K562 (cell line): Measurements from ENCODE around the gene TMEM260. TPM values are rescaled to one million over a fixed set of nuclear protein-coding genes. Genes with fewer than 3 reads are reported as not detected.
A peak's percentile ranks its signal among the peaks of the same experiment; 100 is the strongest.

Experiments used
- BCL6 ChIP-seq: fragments of 250-450 bp; sonication (Bioruptor Pico); IDR thresholded peaks from 2 replicates; pipeline ENCODE4 v1.4.0; 2020
- DPF2 ChIP-seq: fragments of 450-650 bp; IDR thresholded peaks from 2 replicates; pipeline ENCODE4 v1.6.1; 2016
- FOS ChIP-seq: IDR thresholded peaks from 3 replicates; pipeline ENCODE4 v1.6.1; 2011; ENCODE audit not compliant: insufficient read length; ENCODE audit errors: extremely low read depth
- FOXK2 ChIP-seq, 2 experiments: fragments of 450-650 bp; IDR thresholded peaks in 1 of 2; conservative IDR thresholded peaks in 1 of 2; 2 replicates each; pipeline ENCODE4 v1.6.1; 2016; ENCODE audit warnings: low read depth in 2 of 2, mild to moderate bottlenecking in 1 of 2
- HDAC6 ChIP-seq: IDR thresholded peaks from 2 replicates; pipeline ENCODE4 v1.6.1; 2012; ENCODE audit warnings: low read depth, mild to moderate bottlenecking, control low read depth, inconsistent platforms, low read length, moderate library complexity
- IFI16 ChIP-seq: fragments of 250-450 bp; sonication (Bioruptor Pico); IDR thresholded peaks from 2 replicates; pipeline ENCODE4 v2.1.2; 2022; ENCODE audit warnings: mild to moderate bottlenecking, inconsistent platforms
- ILF3 ChIP-seq: fragments of 450-650 bp; IDR thresholded peaks from 2 replicates; pipeline ENCODE4 v1.6.1; 2018; ENCODE audit warnings: antibody characterized with exemption, mild to moderate bottlenecking, moderate library complexity, borderline replicate concordance
- MTA1 ChIP-seq: fragments of 450-650 bp; IDR thresholded peaks from 2 replicates; pipeline ENCODE4 v1.6.1; 2017; ENCODE audit warnings: borderline replicate concordance
- POLR2AphosphoS2 ChIP-seq: IDR thresholded peaks from 2 replicates; pipeline ENCODE4 v1.6.1; 2012; ENCODE audit warnings: low read length, improper control_type of control experiment
- POLR2AphosphoS5 ChIP-seq: IDR thresholded peaks from 2 replicates; pipeline ENCODE4 v1.6.1; 2011; ENCODE audit warnings: mild to moderate bottlenecking, low read depth, low read length, moderate library complexity; ENCODE audit not compliant: control insufficient read depth, insufficient read depth
- RFX1 ChIP-seq: fragments of 450-650 bp; IDR thresholded peaks from 2 replicates; pipeline ENCODE4 v1.6.1; 2016; ENCODE audit warnings: mild to moderate bottlenecking, moderate library complexity
- STAT5B ChIP-seq: fragments of 250-450 bp; sonication (Bioruptor Pico); IDR thresholded peaks from 2 replicates; pipeline ENCODE4 v1.8.0; 2021; ENCODE audit warnings: mild to moderate bottlenecking, inconsistent platforms
- TCFL5 ChIP-seq: fragments of 250-450 bp; sonication (Bioruptor Pico); conservative IDR thresholded peaks from 2 replicates; pipeline ENCODE4 v1.6.1; 2021; ENCODE audit warnings: mild to moderate bottlenecking, moderate library complexity, matching md5 sums
- TEAD1 ChIP-seq, 2 experiments: fragments of 450-650 bp in 1 of 2; sonication (generic) in 1 of 2; formaldehyde crosslinking; IDR thresholded peaks; 2 replicates each; pipeline versions ENCODE4 v1.4.0 to v1.8.0; 2020 to 2022; ENCODE audit warnings: mild to moderate bottlenecking in 2 of 2, missing genetic modification reagents in 1 of 2
- ZNF174 ChIP-seq: fragments of 250-450 bp; sonication (Bioruptor Pico); IDR thresholded peaks from 2 replicates; pipeline ENCODE4 v1.4.0; 2020; ENCODE audit warnings: mild to moderate bottlenecking
- polyA plus RNA-seq, 8 experiments: library from polyadenylated mRNA; depleted of rRNA in 4 of 8; stranded (reverse) in 5 of 8; unstranded in 3 of 8; fragments of >200 nt; fragmentation: Nextera tagmentation in 2 of 8; fragmentation: Illumina TruSeq in 1 of 8; extraction: Ambion mirVana in 2 of 8; extraction: Trizol in 1 of 8; gene quantifications; 2 replicates each; pipeline versions ENCODE4 v1.2.1 to v1.2.3, GENCODE V29; 2011 to 2014; ENCODE audit warnings: inconsistent platforms in 1 of 8, missing spikeins in 1 of 8
- total RNA-seq, 7 experiments: library from RNA; depleted of rRNA in 6 of 7; stranded (reverse); fragments of >200 nt in 6 of 7; fragmentation: Illumina TruSeq in 2 of 7; extraction: Trizol in 2 of 7; gene quantifications; 2 replicates each; pipeline versions ENCODE4 v1.2.1 to v1.2.3, GENCODE V29; 2011 to 2021; ENCODE audit warnings: low replicate concordance in 1 of 7
- TF ChIP-seq, protein P1 (sequence below), 3 experiments: IDR thresholded peaks in 2 of 3; conservative IDR thresholded peaks in 1 of 3; 2 replicates each; pipeline ENCODE4 v1.5.1; 2011 to 2012; ENCODE audit warnings: low read length in 3 of 3, mild to moderate bottlenecking in 3 of 3, control low read depth in 2 of 3, improper control_type of control experiment in 1 of 3, inconsistent platforms in 1 of 3, low read depth in 1 of 3, mixed read lengths in 1 of 3, moderate library complexity in 1 of 3; ENCODE audit not compliant: insufficient read depth in 2 of 3
- TF ChIP-seq, protein P2 (sequence below): fragments of 450-650 bp; IDR thresholded peaks from 2 replicates; pipeline ENCODE4 v1.6.1; 2017; ENCODE audit warnings: mild to moderate bottlenecking, moderate library complexity
- TF ChIP-seq, protein P3 (sequence below), 2 experiments: fragments of 450-650 bp; formaldehyde crosslinking in 1 of 2; IDR thresholded peaks; 2 replicates each; pipeline versions ENCODE4 v1.4.0 to v1.6.1; 2014 to 2020; ENCODE audit warnings: mild to moderate bottlenecking in 2 of 2, borderline replicate concordance in 1 of 2, low read depth in 1 of 2

TMEM260 gene
- total and polyA plus RNA-seq, 9 of the 15 experiments (the other 6 are each of a cell fraction or from before 2014, with no cell fraction given) = 2.2 to 9.4 (median 6.0) TPM

DNA sequence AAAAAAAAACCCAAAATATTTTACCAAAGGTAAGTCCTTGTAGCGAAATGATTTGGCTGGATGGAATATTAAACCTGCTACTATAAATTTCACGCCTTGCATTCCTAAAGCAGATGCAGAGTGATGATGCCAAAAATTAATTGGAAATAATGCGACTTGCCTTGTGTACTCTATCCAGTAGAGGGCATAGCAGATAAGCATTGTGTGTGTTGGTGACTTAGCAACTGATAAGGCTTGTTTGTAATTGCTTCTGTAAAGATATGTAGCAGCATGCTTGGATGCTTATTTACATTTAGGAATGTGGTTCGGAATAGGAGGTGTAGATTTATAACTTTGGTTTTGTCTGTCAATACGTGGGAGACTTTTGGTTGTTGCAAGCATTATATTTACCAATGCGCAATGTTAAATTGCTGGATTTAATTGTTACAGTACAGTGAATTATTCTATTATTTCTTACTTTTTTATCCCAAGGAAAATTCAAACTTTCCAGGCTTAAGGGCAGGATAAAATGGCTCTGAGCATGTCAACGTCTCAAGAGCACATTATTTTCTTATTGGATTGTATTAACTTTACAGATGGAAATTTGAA, 80.5 kb downstream of the TMEM260 start (continued):
- TF ChIP-seq, protein P1, sequence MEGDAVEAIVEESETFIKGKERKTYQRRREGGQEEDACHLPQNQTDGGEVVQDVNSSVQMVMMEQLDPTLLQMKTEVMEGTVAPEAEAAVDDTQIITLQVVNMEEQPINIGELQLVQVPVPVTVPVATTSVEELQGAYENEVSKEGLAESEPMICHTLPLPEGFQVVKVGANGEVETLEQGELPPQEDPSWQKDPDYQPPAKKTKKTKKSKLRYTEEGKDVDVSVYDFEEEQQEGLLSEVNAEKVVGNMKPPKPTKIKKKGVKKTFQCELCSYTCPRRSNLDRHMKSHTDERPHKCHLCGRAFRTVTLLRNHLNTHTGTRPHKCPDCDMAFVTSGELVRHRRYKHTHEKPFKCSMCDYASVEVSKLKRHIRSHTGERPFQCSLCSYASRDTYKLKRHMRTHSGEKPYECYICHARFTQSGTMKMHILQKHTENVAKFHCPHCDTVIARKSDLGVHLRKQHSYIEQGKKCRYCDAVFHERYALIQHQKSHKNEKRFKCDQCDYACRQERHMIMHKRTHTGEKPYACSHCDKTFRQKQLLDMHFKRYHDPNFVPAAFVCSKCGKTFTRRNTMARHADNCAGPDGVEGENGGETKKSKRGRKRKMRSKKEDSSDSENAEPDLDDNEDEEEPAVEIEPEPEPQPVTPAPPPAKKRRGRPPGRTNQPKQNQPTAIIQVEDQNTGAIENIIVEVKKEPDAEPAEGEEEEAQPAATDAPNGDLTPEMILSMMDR (IDR thresholded peaks at IDR 0.05 in 2 of 3, conservative IDR thresholded peaks at IDR 0.05 in 1 of 3; ENCODE audit: insufficient read depth in 2 of 3, low read depth in 1 of 3, low read length in 3 of 3) = peak; percentile 60 to 74 (median 61)
- TF ChIP-seq STAT5B (CRISPR knock-in tag) (no peak), ILF3 (no peak), POLR2AphosphoS2 (no peak), MTA1 (no peak), DPF2 (peak; percentile 34; the same call in 1 of the 2 replicates), FOS (no peak), TCFL5 (CRISPR knock-in tag) (no peak), TEAD1 (CRISPR knock-in tag; IDR thresholded peaks at IDR 0.05) (no peak), FOXK2 (conservative IDR thresholded peaks at IDR 0.05 in 1 of 2, IDR thresholded peaks at IDR 0.05 in 1 of 2; ENCODE audit: low read depth in 2 of 2) (peak; percentile 62 to 72), BCL6 (CRISPR knock-in tag) (no peak), HDAC6 (no peak), IFI16 (no peak), RFX1 (peak; percentile 32; the same call in 1 of the 2 replicates), ZNF174 (no peak), POLR2AphosphoS5 (no peak)
- TF ChIP-seq, protein P2, sequence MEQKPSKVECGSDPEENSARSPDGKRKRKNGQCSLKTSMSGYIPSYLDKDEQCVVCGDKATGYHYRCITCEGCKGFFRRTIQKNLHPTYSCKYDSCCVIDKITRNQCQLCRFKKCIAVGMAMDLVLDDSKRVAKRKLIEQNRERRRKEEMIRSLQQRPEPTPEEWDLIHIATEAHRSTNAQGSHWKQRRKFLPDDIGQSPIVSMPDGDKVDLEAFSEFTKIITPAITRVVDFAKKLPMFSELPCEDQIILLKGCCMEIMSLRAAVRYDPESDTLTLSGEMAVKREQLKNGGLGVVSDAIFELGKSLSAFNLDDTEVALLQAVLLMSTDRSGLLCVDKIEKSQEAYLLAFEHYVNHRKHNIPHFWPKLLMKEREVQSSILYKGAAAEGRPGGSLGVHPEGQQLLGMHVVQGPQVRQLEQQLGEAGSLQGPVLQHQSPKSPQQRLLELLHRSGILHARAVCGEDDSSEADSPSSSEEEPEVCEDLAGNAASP = no peak
- TF ChIP-seq, protein P3, sequence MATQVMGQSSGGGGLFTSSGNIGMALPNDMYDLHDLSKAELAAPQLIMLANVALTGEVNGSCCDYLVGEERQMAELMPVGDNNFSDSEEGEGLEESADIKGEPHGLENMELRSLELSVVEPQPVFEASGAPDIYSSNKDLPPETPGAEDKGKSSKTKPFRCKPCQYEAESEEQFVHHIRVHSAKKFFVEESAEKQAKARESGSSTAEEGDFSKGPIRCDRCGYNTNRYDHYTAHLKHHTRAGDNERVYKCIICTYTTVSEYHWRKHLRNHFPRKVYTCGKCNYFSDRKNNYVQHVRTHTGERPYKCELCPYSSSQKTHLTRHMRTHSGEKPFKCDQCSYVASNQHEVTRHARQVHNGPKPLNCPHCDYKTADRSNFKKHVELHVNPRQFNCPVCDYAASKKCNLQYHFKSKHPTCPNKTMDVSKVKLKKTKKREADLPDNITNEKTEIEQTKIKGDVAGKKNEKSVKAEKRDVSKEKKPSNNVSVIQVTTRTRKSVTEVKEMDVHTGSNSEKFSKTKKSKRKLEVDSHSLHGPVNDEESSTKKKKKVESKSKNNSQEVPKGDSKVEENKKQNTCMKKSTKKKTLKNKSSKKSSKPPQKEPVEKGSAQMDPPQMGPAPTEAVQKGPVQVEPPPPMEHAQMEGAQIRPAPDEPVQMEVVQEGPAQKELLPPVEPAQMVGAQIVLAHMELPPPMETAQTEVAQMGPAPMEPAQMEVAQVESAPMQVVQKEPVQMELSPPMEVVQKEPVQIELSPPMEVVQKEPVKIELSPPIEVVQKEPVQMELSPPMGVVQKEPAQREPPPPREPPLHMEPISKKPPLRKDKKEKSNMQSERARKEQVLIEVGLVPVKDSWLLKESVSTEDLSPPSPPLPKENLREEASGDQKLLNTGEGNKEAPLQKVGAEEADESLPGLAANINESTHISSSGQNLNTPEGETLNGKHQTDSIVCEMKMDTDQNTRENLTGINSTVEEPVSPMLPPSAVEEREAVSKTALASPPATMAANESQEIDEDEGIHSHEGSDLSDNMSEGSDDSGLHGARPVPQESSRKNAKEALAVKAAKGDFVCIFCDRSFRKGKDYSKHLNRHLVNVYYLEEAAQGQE (IDR thresholded peaks at IDR 0.05; ENCODE audit: borderline replicate concordance) = peak; percentile 75; the same call in 1 of the 2 replicates
- TF ChIP-seq, protein P3 (CRISPR knock-in tag; IDR thresholded peaks at IDR 0.05; ENCODE audit: low read depth) = no peak
